Liver (tissue), 9 donors: ENCODE results near the gene NUDT4. TPM values are rescaled to one million over a fixed set of nuclear protein-coding genes. Genes with fewer than 3 reads are reported as not detected.

Source experiments
- DNase-seq: peaks from one replicate; pipeline ENCODE4 v3.0.0-alpha.2; 2017; ENCODE audit warnings: low spot score
- H3K27ac ChIP-seq, 2 donors: one replicate each; pipeline ENCODE4 v1.7.0; 2013; ENCODE audit warnings: inconsistent platforms in 2 of 2, low read length in 2 of 2, control low read depth in 1 of 2, low read depth in 1 of 2, mild to moderate bottlenecking in 1 of 2
- H3K27me3 ChIP-seq, 4 donors: one replicate each; pipeline versions ENCODE4 v1.6.1 to v1.7.0; 2013; ENCODE audit warnings: low read length in 3 of 4, inconsistent platforms in 1 of 4, mild to moderate bottlenecking in 1 of 4, moderate library complexity in 1 of 4; ENCODE audit not compliant: control insufficient read depth in 4 of 4, insufficient read depth in 4 of 4
- H3K36me3 ChIP-seq, 4 donors: one replicate each; pipeline versions ENCODE4 v1.6.1 to v1.7.0; 2013; ENCODE audit warnings: low read length in 3 of 4, mild to moderate bottlenecking in 3 of 4, low read depth in 1 of 4, moderate library complexity in 1 of 4; ENCODE audit not compliant: control insufficient read depth in 4 of 4, insufficient read depth in 3 of 4
- H3K4me1 ChIP-seq, 4 donors: one replicate each; pipeline versions ENCODE4 v1.6.1 to v1.7.0; 2013; ENCODE audit warnings: low read length in 3 of 4, mild to moderate bottlenecking in 3 of 4, moderate library complexity in 1 of 4; ENCODE audit not compliant: control insufficient read depth in 4 of 4, insufficient read depth in 4 of 4
- H3K4me3 ChIP-seq, 3 donors: one replicate each; pipeline versions ENCODE4 v1.6.1 to v1.7.0; 2013; ENCODE audit warnings: low read length in 3 of 3, control low read depth in 1 of 3, low read depth in 1 of 3, mild to moderate bottlenecking in 1 of 3
- H3K9ac ChIP-seq, 2 donors: one replicate each; pipeline ENCODE4 v1.7.0; 2013; ENCODE audit warnings: low read length in 2 of 2, mild to moderate bottlenecking in 2 of 2, moderate library complexity in 2 of 2, control low read depth in 1 of 2, low read depth in 1 of 2
- H3K9me3 ChIP-seq, 4 donors: one replicate each; pipeline versions ENCODE4 v1.6.1 to v1.7.0; 2013; ENCODE audit warnings: low read length in 3 of 4; ENCODE audit not compliant: control insufficient read depth in 4 of 4
- ATF3 ChIP-seq: IDR thresholded peaks from 2 replicates; pipeline ENCODE4 v1.6.1; 2016; ENCODE audit warnings: antibody characterized with exemption
- EGR1 ChIP-seq, 2 donors: IDR thresholded peaks; 2 replicates each; pipeline ENCODE4 v1.6.1; 2016 to 2018; ENCODE audit warnings: antibody characterized with exemption in 2 of 2, low read depth in 2 of 2
- FOXA1 ChIP-seq: IDR thresholded peaks from 2 replicates; pipeline ENCODE4 v1.6.1; 2016; ENCODE audit warnings: antibody characterized with exemption
- FOXA2 ChIP-seq: IDR thresholded peaks from 2 replicates; pipeline ENCODE4 v1.6.1; 2016; ENCODE audit warnings: antibody characterized with exemption
- GABPA ChIP-seq, 2 donors: IDR thresholded peaks in 1 of 2; conservative IDR thresholded peaks in 1 of 2; 2 replicates each; pipeline ENCODE4 v1.6.1; 2016; ENCODE audit warnings: antibody characterized with exemption in 2 of 2, mild to moderate bottlenecking in 1 of 2, moderate library complexity in 1 of 2
- HNF4A ChIP-seq, 2 donors: conservative IDR thresholded peaks; 2 replicates each; pipeline ENCODE4 v1.6.1; 2016; ENCODE audit warnings: antibody characterized with exemption in 2 of 2, mild to moderate bottlenecking in 2 of 2
- HNF4G ChIP-seq: IDR thresholded peaks from 2 replicates; pipeline ENCODE4 v1.6.1; 2016; ENCODE audit warnings: antibody characterized with exemption
- MAX ChIP-seq: IDR thresholded peaks from 2 replicates; pipeline ENCODE4 v1.6.1; 2016; ENCODE audit warnings: antibody characterized with exemption
- NR2F2 ChIP-seq: IDR thresholded peaks from 2 replicates; pipeline ENCODE4 v1.6.1; 2016; ENCODE audit warnings: antibody characterized with exemption
- RAD21 ChIP-seq, 2 donors: IDR thresholded peaks; 2 replicates each; pipeline ENCODE4 v1.6.1; 2016; ENCODE audit warnings: antibody characterized with exemption in 2 of 2, mild to moderate bottlenecking in 2 of 2
- REST ChIP-seq: IDR thresholded peaks from 2 replicates; pipeline ENCODE4 v1.6.1; 2016; ENCODE audit warnings: antibody characterized with exemption, mild to moderate bottlenecking
- RXRA ChIP-seq, 2 donors: IDR thresholded peaks; 2 replicates each; pipeline ENCODE4 v1.6.1; 2017 to 2018; ENCODE audit warnings: antibody characterized with exemption in 2 of 2, mild to moderate bottlenecking in 1 of 2
- SP1 ChIP-seq: IDR thresholded peaks from 2 replicates; pipeline ENCODE4 v1.6.1; 2018; ENCODE audit warnings: antibody characterized with exemption, mild to moderate bottlenecking
- TAF1 ChIP-seq: conservative IDR thresholded peaks from 2 replicates; pipeline ENCODE4 v1.6.1; 2016; ENCODE audit warnings: antibody characterized with exemption, mild to moderate bottlenecking
- YY1 ChIP-seq: IDR thresholded peaks from 2 replicates; pipeline ENCODE4 v1.6.1; 2016; ENCODE audit warnings: antibody characterized with exemption, mild to moderate bottlenecking
- WGBS: extraction: QIAGEN DNeasy Blood & Tissue Kit; methylation state at CpG from one replicate; pipeline ENCODE4 v1.1.7; 2013; 5-methylcytosine and 5-hydroxymethylcytosine counted together
- polyA plus RNA-seq, 2 donors: library from polyadenylated mRNA; stranded (reverse) in 1 of 2; unstranded in 1 of 2; fragments of 200-250 nt in 1 of 2; fragments of >200 nt in 1 of 2; fragmentation: Nextera tagmentation in 1 of 2; extraction: Ambion mirVana in 1 of 2; gene quantifications; one replicate each; pipeline versions ENCODE4 v1.2.1 to v1.2.3, GENCODE V29; 2013 to 2015
- total RNA-seq, 2 donors: library from RNA; depleted of rRNA; stranded (reverse); fragments of >200 nt; gene quantifications; one replicate each; pipeline ENCODE4 v1.2.3, GENCODE V29; 2014
- TF ChIP-seq, protein P1 (sequence below): fragments of 150-350 bp; IDR thresholded peaks from 2 replicates; pipeline ENCODE4 v1.5.1; 2017; ENCODE audit warnings: improper control_type of control experiment, low read depth, low read length; ENCODE audit not compliant: missing input control
- TF ChIP-seq, protein P2 (sequence below): IDR thresholded peaks from 2 replicates; pipeline ENCODE4 v1.6.1; 2016; ENCODE audit warnings: antibody characterized with exemption
- donor health status: healthy.
- donor health status: healthy.
- donor health status: healthy.
- donor health status: healthy.
- donor health status: healthy.

The NUDT4 gene
- total and polyA plus RNA-seq, 4 donors, result 8.9 to 141 (median 11.9) TPM

- Histone ChIP-seq H3K9me3 (no peaks in the 10 kb centered on the region), H3K27me3 (no peaks in the 10 kb centered on the region), H3K36me3 (peaks cover 0 to 3% (median 0%) of the 10 kb centered on the region in 4 donors), H3K4me1 (no peaks in the 10 kb centered on the region), H3K4me3 (no peak overlapping the region), H3K27ac (no peak overlapping the region), H3K9ac (no peak overlapping the region)
- DNase-seq, result no peak
- no peak for TF ChIP-seq TAF1
- TF ChIP-seq, protein P1, sequence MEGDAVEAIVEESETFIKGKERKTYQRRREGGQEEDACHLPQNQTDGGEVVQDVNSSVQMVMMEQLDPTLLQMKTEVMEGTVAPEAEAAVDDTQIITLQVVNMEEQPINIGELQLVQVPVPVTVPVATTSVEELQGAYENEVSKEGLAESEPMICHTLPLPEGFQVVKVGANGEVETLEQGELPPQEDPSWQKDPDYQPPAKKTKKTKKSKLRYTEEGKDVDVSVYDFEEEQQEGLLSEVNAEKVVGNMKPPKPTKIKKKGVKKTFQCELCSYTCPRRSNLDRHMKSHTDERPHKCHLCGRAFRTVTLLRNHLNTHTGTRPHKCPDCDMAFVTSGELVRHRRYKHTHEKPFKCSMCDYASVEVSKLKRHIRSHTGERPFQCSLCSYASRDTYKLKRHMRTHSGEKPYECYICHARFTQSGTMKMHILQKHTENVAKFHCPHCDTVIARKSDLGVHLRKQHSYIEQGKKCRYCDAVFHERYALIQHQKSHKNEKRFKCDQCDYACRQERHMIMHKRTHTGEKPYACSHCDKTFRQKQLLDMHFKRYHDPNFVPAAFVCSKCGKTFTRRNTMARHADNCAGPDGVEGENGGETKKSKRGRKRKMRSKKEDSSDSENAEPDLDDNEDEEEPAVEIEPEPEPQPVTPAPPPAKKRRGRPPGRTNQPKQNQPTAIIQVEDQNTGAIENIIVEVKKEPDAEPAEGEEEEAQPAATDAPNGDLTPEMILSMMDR, result no peak
- TF ChIP-seq RXRA (IDR thresholded peaks at IDR 0.05), result no peak
- TF ChIP-seq HNF4A (conservative IDR thresholded peaks at IDR 0.05), result no peak
- no peak for TF ChIP-seq ATF3
- no peak for TF ChIP-seq FOXA2
- TF ChIP-seq HNF4G, result no peak
- no peak for TF ChIP-seq RAD21 (IDR thresholded peaks at IDR 0.05)
- no peak for TF ChIP-seq FOXA1
- WGBS, result 90% methylated on average over 4 of the region's 4 CpGs
Observed at GRCh38 chr12:93366422-93366821, 11.3 kb upstream of the NUDT4 start.

DNA sequence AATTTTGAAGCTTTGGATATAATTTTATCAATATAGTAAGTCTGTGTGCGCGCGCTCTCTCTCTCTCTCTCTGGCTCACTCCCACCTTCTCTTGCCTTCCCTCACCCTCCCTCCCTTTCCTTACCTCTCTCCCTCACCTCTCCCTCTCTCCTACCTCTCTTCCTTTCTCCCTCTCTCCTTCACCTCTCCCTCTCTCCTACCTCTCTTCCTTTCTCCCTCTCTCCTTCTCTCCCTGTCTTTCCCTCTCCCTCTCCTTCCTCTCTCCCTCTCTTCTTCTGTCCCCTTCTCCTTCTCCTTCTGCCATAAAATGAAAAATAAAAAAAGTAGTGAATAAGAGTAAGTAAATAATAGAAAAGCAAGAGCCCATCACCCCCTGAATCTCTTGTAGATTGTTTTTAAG is 9.0 kb upstream of the NUDT4 start:
- no peaks in the 10 kb centered on the region for H3K27me3 ChIP-seq
- DNase-seq, result no peak
- H3K4me3 ChIP-seq, result no peak overlapping the region
- no peak overlapping the region for H3K9ac ChIP-seq
- H3K4me1 ChIP-seq, result peaks cover 0 to under 1% (median 0%) of the 10 kb centered on the region in 4 donors
- no peaks in the 10 kb centered on the region for H3K9me3 ChIP-seq
- H3K27ac ChIP-seq, result no peak overlapping the region
- TF ChIP-seq ATF3, result no peak
- TF ChIP-seq, protein P1, result no peak
- no peak for TF ChIP-seq HNF4A (conservative IDR thresholded peaks at IDR 0.05)
- no peak for TF ChIP-seq NR2F2
- no peak for TF ChIP-seq MAX
- no peak for TF ChIP-seq EGR1 (IDR thresholded peaks at IDR 0.05; ENCODE audit: low read depth in 2 of 2)
- no peak for TF ChIP-seq HNF4G
- no peak for TF ChIP-seq RXRA (IDR thresholded peaks at IDR 0.05)
- TF ChIP-seq RAD21 (IDR thresholded peaks at IDR 0.05), result no peak
- TF ChIP-seq FOXA1, result no peak
- no peak for TF ChIP-seq SP1
- TF ChIP-seq GABPA (IDR thresholded peaks at IDR 0.05 in 1 of 2, conservative IDR thresholded peaks at IDR 0.05 in 1 of 2), result no peak
- TF ChIP-seq REST, result no peak
- TF ChIP-seq, protein P2, sequence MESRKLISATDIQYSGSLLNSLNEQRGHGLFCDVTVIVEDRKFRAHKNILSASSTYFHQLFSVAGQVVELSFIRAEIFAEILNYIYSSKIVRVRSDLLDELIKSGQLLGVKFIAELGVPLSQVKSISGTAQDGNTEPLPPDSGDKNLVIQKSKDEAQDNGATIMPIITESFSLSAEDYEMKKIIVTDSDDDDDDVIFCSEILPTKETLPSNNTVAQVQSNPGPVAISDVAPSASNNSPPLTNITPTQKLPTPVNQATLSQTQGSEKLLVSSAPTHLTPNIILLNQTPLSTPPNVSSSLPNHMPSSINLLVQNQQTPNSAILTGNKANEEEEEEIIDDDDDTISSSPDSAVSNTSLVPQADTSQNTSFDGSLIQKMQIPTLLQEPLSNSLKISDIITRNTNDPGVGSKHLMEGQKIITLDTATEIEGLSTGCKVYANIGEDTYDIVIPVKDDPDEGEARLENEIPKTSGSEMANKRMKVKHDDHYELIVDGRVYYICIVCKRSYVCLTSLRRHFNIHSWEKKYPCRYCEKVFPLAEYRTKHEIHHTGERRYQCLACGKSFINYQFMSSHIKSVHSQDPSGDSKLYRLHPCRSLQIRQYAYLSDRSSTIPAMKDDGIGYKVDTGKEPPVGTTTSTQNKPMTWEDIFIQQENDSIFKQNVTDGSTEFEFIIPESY, result no peak
- TF ChIP-seq YY1, result no peak
- H3K36me3 ChIP-seq, result peaks cover 0 to 3% (median 0%) of the 10 kb centered on the region in 4 donors
- WGBS, result 96% methylated on average over 3 of the region's 3 CpGs
